GM21367 (cell line): ENCODE results near the gene TNK2.
"Not testable (repeated sequence)": the region's sequence is repeated elsewhere in the genome, so short reads cannot be mapped to it uniquely, and the experiment has no call there.

ENCODE experiments used
- ATAC-seq: cut with Tn5 transposase; IDR thresholded peaks from one replicate; pipeline ENCODE4 v1.9.1; 2021; ENCODE audit not compliant: unreplicated experiment

The TNK2 gene

GRCh38 chr3:195918176-195918575, 9.8 kb upstream of the TNK2 start:
- no peak for ATAC-seq

- no peak for ATAC-seq
Measured at GRCh38 chr3:195916991-195917390, 8.6 kb upstream of the TNK2 start.

GRCh38 chr3:195916291-195916690, 7.9 kb upstream of the TNK2 start:
- ATAC-seq: no peak

- ATAC-seq: peak; percentile 76
Measured at GRCh38 chr3:195914648-195915473, 6.5 kb upstream of the TNK2 start.

GRCh38 chr3:195914146-195914545, 5.8 kb upstream of the TNK2 start:
- ATAC-seq: not testable (repeated sequence)

DNA sequence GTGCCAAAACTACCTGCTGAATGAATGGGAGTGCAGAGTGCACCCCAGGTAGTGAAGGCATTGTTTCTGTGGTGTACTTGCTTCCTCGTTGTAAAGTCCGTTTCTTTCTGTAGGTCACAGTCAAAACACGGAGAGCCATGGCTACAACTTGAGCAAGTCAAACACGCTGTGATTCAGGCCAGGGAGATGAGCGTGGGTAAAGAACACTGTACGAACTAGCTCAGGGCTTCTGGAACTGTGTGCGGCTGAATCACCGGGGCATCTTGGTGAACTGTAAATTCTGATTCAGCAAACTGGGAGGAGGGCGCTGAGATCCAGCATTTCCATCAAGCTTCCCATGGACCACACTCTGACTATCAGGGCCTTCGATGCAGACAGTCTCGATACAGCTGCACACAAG, 5.0 kb upstream of the TNK2 start:
- ATAC-seq: no peak

DNA sequence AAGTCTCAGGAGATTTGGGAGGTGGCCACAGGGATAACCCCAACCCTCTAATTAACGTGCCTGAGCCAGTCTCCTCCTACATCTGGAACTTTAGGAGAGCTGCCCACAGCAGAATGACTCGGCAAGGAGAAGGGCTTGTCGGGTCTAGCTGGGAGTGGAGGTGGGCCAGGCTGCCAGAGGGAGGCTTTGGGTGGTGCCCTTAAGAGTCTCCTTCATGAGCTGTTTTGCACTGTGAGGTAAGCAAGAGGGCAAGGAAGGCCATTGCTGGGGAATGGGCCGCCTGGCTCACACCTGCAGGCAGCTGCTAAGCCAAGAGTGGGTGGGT, 3.6 kb upstream of the TNK2 start:
- ATAC-seq: no peak

DNA sequence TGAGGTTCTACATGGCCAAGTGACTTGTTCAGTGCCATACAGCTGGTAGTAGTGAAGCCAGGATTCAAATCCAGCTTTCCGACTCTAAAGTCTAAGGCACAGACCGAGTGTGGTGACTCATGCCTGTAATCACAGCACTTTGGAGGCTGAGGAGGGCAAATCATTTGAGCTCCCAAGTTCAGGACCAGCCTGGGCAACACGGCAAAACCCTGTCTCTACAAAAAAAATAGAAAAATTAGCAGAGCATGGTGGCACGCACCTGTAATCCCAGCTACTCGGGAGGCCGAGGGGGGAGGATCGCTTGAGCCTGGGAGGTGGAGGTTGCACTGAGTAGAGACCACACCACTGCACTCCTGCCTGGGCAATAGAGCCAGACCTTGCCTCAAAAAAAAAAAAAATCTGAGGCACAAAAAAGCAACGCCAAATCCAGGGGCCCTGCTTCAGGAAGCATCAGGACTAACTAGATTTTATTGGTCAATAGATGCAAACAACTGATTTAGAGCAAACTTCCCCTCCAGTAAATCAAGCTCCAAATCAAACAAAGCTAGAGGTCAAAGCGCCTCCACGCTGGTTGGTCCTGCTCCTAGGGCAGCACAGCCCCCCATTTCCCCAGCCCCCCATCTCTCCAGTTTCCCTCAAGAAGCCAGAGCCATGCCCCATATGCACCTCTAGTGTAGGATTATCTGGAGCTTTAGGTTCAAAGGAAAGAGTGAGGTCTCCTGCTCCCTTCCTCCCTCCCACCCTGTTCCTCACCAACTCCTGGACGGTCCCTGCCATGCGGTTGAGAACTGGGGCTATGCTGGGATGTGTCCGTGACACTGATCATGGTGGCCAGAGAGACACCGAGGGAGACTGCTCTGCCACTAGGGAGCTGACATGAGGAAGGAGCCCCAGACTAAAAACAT, 2.9 kb upstream of the TNK2 start:
- no peak for ATAC-seq

GRCh38 chr3:195910499-195910845, 2.1 kb upstream of the TNK2 start:
- no peak for ATAC-seq

- peak; percentile 25 for ATAC-seq
Measured at GRCh38 chr3:195909644-195910498, 1.5 kb upstream of the TNK2 start.

DNA sequence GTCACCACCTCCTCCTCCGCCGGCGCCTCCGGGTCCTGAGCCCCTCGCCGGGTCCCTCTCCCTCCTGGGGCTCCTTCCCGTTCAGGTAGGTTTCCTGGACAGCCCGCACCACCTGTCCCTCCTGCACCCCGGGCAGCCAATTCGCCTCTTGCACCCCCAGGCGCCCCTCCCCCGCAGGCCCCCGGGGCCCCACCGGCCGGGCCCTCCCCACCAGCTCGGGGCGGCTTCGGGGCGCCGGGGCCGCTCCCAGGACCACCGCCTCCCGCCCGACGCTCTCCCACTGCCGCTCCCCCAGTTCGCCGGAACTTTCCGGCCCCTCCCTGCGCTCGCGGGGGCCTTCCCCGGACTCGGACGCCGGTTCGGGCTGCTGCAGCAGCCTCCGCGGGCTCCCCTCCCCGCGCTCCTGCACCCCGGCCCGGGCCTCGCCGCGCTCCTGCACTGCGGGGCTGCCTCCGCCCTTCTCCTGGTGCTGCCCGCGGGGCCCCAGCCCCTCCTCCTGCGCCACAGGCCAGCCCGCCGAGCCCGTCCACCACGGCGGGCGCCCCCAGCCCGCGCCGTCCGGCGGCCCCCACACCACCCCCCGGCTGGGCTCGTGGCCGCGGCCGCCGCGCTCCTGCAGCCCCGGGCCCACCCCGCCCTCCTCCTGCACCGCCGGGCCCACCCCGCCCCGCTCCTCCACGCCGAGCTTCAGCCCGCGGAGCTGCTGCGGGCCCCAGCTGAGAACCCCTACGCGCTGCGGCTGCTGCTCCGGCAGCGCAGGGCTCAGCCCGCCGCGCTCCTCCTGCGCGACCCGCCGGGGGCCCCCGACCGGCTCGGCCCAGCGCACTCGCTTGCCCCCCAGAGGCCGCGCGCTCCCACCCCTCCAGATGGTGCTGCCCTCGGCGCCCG, 587 bp upstream of the TNK2 start:
- ATAC-seq: peak; percentile 19

- no peak for ATAC-seq
Measured at GRCh38 chr3:195907684-195907933, 742 bp downstream of the TNK2 start.

GRCh38 chr3:195906865-195907683, 1.3 kb downstream of the TNK2 start:
- no peak for ATAC-seq

- no peak for ATAC-seq
Measured at GRCh38 chr3:195905970-195906864, 2.1 kb downstream of the TNK2 start.

DNA sequence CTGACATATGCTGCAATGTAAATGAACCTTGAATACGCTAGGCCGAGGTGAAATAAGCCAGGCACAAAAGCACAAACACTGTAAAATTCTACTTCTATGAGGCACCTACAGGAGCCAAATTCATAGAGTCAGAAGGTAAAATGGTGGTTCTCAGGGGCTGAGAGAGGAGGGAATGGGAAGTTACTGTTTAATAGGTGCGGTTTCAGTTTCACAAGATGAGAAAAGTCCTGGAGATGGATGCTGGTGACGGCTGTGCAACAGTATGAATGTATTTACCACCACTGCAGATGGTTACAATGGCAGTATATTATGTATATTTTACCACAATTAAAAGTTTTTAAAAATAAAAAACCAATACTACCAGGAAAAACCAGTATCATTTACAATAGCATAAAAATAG, 4.0 kb downstream of the TNK2 start:
- no peak for ATAC-seq

- ATAC-seq: no peak
Measured at GRCh38 chr3:195903950-195904290, 4.4 kb downstream of the TNK2 start.

GRCh38 chr3:195902634-195903033, 5.7 kb downstream of the TNK2 start:
- ATAC-seq: not testable (repeated sequence)

DNA sequence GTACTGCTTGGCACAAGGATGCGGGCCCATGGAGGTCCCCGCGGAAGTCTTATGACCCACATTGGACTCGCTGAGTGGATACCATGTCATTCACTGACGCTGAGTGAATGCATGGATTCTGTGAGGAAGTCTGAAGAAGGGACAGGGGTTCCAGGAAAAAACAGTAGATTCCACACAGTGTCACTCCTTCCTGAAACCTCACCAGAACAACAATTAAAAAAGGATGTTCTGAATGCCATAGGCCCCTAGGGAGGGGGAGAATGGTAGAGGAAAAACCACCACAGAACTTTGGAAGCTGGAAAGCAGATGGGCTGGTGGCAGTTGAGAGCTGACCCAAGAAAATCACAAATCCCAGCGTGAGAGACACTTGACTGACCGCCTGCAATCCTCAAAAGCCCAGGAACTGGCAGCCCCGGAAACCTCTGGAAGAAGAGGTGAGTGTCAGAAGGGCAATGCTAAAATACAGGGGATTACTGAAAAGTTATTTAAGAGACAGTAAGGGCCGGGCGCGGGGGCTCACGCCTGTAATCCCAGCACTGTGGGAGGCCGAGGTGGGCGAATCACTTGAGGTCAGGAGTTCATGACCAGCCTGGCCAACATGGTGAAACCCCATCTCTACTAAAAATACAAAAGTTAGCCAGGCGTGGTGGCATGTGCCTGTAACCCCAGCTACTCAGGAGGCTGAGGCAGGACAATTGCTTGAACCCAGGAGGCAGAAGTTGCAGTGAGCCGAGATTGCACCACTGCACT, 6.3 kb downstream of the TNK2 start:
- not testable (repeated sequence) for ATAC-seq
